Measurements from ENCODE around the gene AZIN2. TPM values are rescaled to one million over a fixed set of nuclear protein-coding genes. Genes with fewer than 3 reads are reported as not detected.

Gene AZIN2
- total and polyA plus RNA-seq, 10 of the 15 experiments (the other 5 are each of a cell fraction or from before 2014, with no cell fraction given): 0.02 to 0.85 (median 0.23) TPM

- Histone ChIP-seq H4K20me1 (ENCODE audit: control insufficient read depth, insufficient read depth) (no peaks in the 10 kb centered on the region), H2AFZ (ENCODE audit: control insufficient read depth, low read depth, low read length) (no peak overlapping the region), H3K27me3 (replicated peaks in 1 of 2; ENCODE audit: control insufficient read depth in 2 of 2, insufficient read depth in 2 of 2, low read length in 1 of 2) (no peaks in the 10 kb centered on the region), H3K27ac (ENCODE audit: control insufficient read depth, insufficient read depth) (peak overlapping the region; percentile 97; the same call in 1 of the 2 replicates), H3K36me3 (ENCODE audit: control insufficient read depth in 2 of 2, insufficient read depth in 2 of 2, low read length in 1 of 2) (no peaks in the 10 kb centered on the region), H3K4me3 (peak overlapping the region; percentile 46), H3K4me1 (ENCODE audit: control insufficient read depth, insufficient read depth, low read length) (peaks cover 19% of the 10 kb centered on the region), H3K79me2 (ENCODE audit: control insufficient read depth, insufficient read depth, low read length) (peaks cover 15% of the 10 kb centered on the region), H3K9ac (ENCODE audit: control insufficient read depth, insufficient read depth, low read length) (0 out of 2 replicates have a peak overlapping the region, but pooled peaks have one; percentile 9), H3K4me2 (ENCODE audit: control insufficient read depth, insufficient read depth) (peak overlapping the region; percentile 81), H3K9me3 (replicated peaks; ENCODE audit: control insufficient read depth, insufficient read depth, low read length) (no peaks in the 10 kb centered on the region)
- no TSS peak for BruUV-seq (replicated peaks)
- FAIRE-seq (no peak), DNase-seq (ENCODE audit: low read depth, low spot score) (no peak), ATAC-seq (no peak)
- in situ Hi-C loops (cut with MboI) (no loop called here), intact Hi-C loops (cut with micrococcal nuclease; ENCODE audit: unreplicated experiment) (loop anchor here (5.0 to 10.0 kb wide), 2 partner anchors 129 to 216 kb away; partner anchors contain the start of gene ZNF362)
- POLR2A ChIA-PET: no interaction called here
- 92% methylated on average over 4 of the region's 4 CpGs for WGBS (ENCODE audit: insufficient coverage, insufficient replicate concordance, low lambda C conversion rate, missing lambda C conversion rate)
- CTCF ChIA-PET: interaction anchor here (0.6 to 6.0 kb wide), 5 partner anchors 9 to 341 kb away, joined by 3 to 51 read pairs (median 3); no protein-coding TSS in a partner anchor
- SMC1A ChIA-PET (ENCODE audit: uncharacterized antibody, unreplicated experiment): no interaction called here
- RAD21 ChIA-PET (ENCODE audit: unreplicated experiment): no interaction called here
- no peak for TF ChIP-seq IRF4 (IDR thresholded peaks at IDR 0.05; ENCODE audit: low read depth, low read length)
- TF ChIP-seq CBX3 (IDR thresholded peaks at IDR 0.05; ENCODE audit: borderline replicate concordance, low read depth): no peak
- TF ChIP-seq ZNF384 (IDR thresholded peaks at IDR 0.05; ENCODE audit: borderline replicate concordance, low read depth, low read length): no peak
- TF ChIP-seq SMAD1 (IDR thresholded peaks at IDR 0.05; ENCODE audit: low read depth, partially characterized antibody): no peak
These were observed 47.8 kb downstream of the AZIN2 start for GRCh38 chr1:33128781-33129180.

GRCh38 chr1:33130297-33130696 lies 49.3 kb downstream of the AZIN2 start:
- intact Hi-C loops (cut with micrococcal nuclease; ENCODE audit: unreplicated experiment) (no loop called here), in situ Hi-C loops (cut with MboI) (no loop called here)
- H3K36me3 ChIP-seq (ENCODE audit: control insufficient read depth in 2 of 2, insufficient read depth in 2 of 2, low read length in 1 of 2): no peaks in the 10 kb centered on the region
- H3K9ac ChIP-seq (ENCODE audit: control insufficient read depth, insufficient read depth, low read length): no peak overlapping the region
- H3K4me1 ChIP-seq (ENCODE audit: control insufficient read depth, insufficient read depth, low read length): peaks cover 19% of the 10 kb centered on the region
- 0 out of 2 replicates have a peak overlapping the region, but pooled peaks have one; percentile 4 for H3K4me2 ChIP-seq (ENCODE audit: control insufficient read depth, insufficient read depth)
- FAIRE-seq: no peak
- CTCF ChIA-PET: interaction anchor here (2.3 to 6.0 kb wide), 2 partner anchors 8 to 165 kb away, joined by 8 to 51 read pairs; no protein-coding TSS in a partner anchor
- H3K9me3 ChIP-seq (replicated peaks; ENCODE audit: control insufficient read depth, insufficient read depth, low read length): no peaks in the 10 kb centered on the region
- SMC1A ChIA-PET (ENCODE audit: uncharacterized antibody, unreplicated experiment): interaction anchor here (0.9 to 1.3 kb wide), 2 partner anchors 40 to 56 kb away, joined by 3 to 4 read pairs; no protein-coding TSS in a partner anchor
- no peak overlapping the region; the same call in 1 of the 2 replicates for H2AFZ ChIP-seq (ENCODE audit: control insufficient read depth, low read depth, low read length)
- peaks cover 15% of the 10 kb centered on the region for H3K79me2 ChIP-seq (ENCODE audit: control insufficient read depth, insufficient read depth, low read length)
- RAD21 ChIA-PET (ENCODE audit: unreplicated experiment): interaction anchor here (1.5 kb wide), 1 partner anchor 165 kb away, joined by 3 read pairs; no protein-coding TSS in a partner anchor
- no peak for DNase-seq (ENCODE audit: low read depth, low spot score)
- 50% methylated on average over 4 of the region's 4 CpGs for whole genome bisulfite sequencing (ENCODE audit: insufficient coverage, insufficient replicate concordance, low lambda C conversion rate, missing lambda C conversion rate)
- H4K20me1 ChIP-seq (ENCODE audit: control insufficient read depth, insufficient read depth): no peaks in the 10 kb centered on the region
- no peaks in the 10 kb centered on the region for H3K27me3 ChIP-seq (replicated peaks in 1 of 2; ENCODE audit: control insufficient read depth in 2 of 2, insufficient read depth in 2 of 2, low read length in 1 of 2)
- BruUV-seq (replicated peaks): no TSS peak
- POLR2A ChIA-PET: interaction anchor here (0.5 to 1.5 kb wide), 2 partner anchors 51 to 178 kb away, joined by 3 read pairs; no protein-coding TSS in a partner anchor
- H3K4me3 ChIP-seq: no peak overlapping the region
- H3K27ac ChIP-seq (ENCODE audit: control insufficient read depth, insufficient read depth): no peak overlapping the region
- peak; percentile 26 for ATAC-seq
- TF ChIP-seq TAF1 (IDR thresholded peaks at IDR 0.05; ENCODE audit: borderline replicate concordance, low read depth, low read length): peak; percentile 18; the same call in 1 of the 2 replicates
- no peak for TF ChIP-seq RELA (IDR thresholded peaks at IDR 0.05; ENCODE audit: borderline replicate concordance, partially characterized antibody)
- TF ChIP-seq ZSCAN29 (IDR thresholded peaks at IDR 0.05): no peak
- TF ChIP-seq, protein P1, sequence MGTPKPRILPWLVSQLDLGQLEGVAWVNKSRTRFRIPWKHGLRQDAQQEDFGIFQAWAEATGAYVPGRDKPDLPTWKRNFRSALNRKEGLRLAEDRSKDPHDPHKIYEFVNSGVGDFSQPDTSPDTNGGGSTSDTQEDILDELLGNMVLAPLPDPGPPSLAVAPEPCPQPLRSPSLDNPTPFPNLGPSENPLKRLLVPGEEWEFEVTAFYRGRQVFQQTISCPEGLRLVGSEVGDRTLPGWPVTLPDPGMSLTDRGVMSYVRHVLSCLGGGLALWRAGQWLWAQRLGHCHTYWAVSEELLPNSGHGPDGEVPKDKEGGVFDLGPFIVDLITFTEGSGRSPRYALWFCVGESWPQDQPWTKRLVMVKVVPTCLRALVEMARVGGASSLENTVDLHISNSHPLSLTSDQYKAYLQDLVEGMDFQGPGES (IDR thresholded peaks at IDR 0.05): no peak
- no peak for TF ChIP-seq CHD2 (IDR thresholded peaks at IDR 0.05; ENCODE audit: borderline replicate concordance, low read depth, low read length)
- no peak for TF ChIP-seq HDAC6 (IDR thresholded peaks at IDR 0.05; ENCODE audit: unreplicated experiment)
- TF ChIP-seq SUZ12 (IDR thresholded peaks at IDR 0.05; ENCODE audit: unreplicated experiment): no peak
- TF ChIP-seq ASH2L (IDR thresholded peaks at IDR 0.05; ENCODE audit: borderline replicate concordance, low read depth): no peak
- TF ChIP-seq NR2C2 (IDR thresholded peaks at IDR 0.05; ENCODE audit: borderline replicate concordance, control insufficient read depth, insufficient read length, low read depth): no peak
- no peak for TF ChIP-seq POLR2A (IDR thresholded peaks at IDR 0.05; ENCODE audit: low read depth, low read length)
- no peak for TF ChIP-seq CHD4 (IDR thresholded peaks at IDR 0.05)
- TF ChIP-seq, protein P2, sequence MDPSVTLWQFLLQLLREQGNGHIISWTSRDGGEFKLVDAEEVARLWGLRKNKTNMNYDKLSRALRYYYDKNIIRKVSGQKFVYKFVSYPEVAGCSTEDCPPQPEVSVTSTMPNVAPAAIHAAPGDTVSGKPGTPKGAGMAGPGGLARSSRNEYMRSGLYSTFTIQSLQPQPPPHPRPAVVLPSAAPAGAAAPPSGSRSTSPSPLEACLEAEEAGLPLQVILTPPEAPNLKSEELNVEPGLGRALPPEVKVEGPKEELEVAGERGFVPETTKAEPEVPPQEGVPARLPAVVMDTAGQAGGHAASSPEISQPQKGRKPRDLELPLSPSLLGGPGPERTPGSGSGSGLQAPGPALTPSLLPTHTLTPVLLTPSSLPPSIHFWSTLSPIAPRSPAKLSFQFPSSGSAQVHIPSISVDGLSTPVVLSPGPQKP (IDR thresholded peaks at IDR 0.05; ENCODE audit: low read depth, low read length): no peak
